T-helper 1 cell treated with Interleukin-12 subunit alpha and Interleukin-12 subunit beta and Interleukin-4 antibody, amounts not matched to agents 30 ng/mL and 1 ng/mL, for 36 hours (primary cell): ENCODE results near the gene CYB561D2. TPM values are rescaled to one million over a fixed set of nuclear protein-coding genes. Genes with fewer than 3 reads are reported as not detected.

Experiments used
- intact Hi-C: fragments of 100-400 bp; cut with micrococcal nuclease; formaldehyde crosslinking; loops from one replicate; pipeline ENCODE4 v1.15.1; 2024
- total RNA-seq: library from RNA; stranded (reverse); gene quantifications from 2 replicates; pipeline ENCODE4 v1.2.3, GENCODE V29; 2022

CYB561D2 gene
- total RNA-seq, 1 donor from 2014 or later: 45.6 TPM

GRCh38 chr3:50323092-50323600 is 27.5 kb upstream of the CYB561D2 start:
- intact Hi-C loops: loop anchor here (5.0 to 10.0 kb wide), 2 partner anchors 131 to 908 kb away; partner anchors contain the start of genes GNAT1, RHOA and TCTA

- intact Hi-C loops: loop anchor here (1.0 to 10.0 kb wide), 3 partner anchors 49 to 909 kb away; partner anchors contain the start of genes GNAT1, RHOA and TCTA
Measured at GRCh38 chr3:50323614-50324199, 27.0 kb upstream of the CYB561D2 start.

GRCh38 chr3:50324351-50325112 is 26.1 kb upstream of the CYB561D2 start:
- intact Hi-C loops: loop anchor here (1.0 to 10.0 kb wide), 3 partner anchors 50 to 910 kb away; partner anchors contain the start of genes GNAT1, RHOA and TCTA

- intact Hi-C loops: loop anchor here (10.0 kb wide), 1 partner anchor 910 kb away; the partner anchor contains the start of genes RHOA and TCTA
Measured at GRCh38 chr3:50325113-50325480, 25.6 kb upstream of the CYB561D2 start.

- intact Hi-C loops: loop anchor here (10.0 kb wide), 1 partner anchor 911 kb away; the partner anchor contains the start of genes RHOA and TCTA
Measured at GRCh38 chr3:50325497-50326181, 25.0 kb upstream of the CYB561D2 start.

GRCh38 chr3:50326182-50326541 is 24.5 kb upstream of the CYB561D2 start:
- intact Hi-C loops: loop anchor here (10.0 kb wide), 1 partner anchor 911 kb away; the partner anchor contains the start of genes RHOA and TCTA

- intact Hi-C loops: loop anchor here (10.0 kb wide), 1 partner anchor 912 kb away; the partner anchor contains the start of genes RHOA and TCTA
Measured at GRCh38 chr3:50327129-50327528, 23.5 kb upstream of the CYB561D2 start.

- intact Hi-C loops: loop anchor here (1.0 to 10.0 kb wide), 7 partner anchors 9 to 913 kb away; partner anchors contain the start of genes APEH, CYB561D2, HYAL3 and IFRD2
Measured at GRCh38 chr3:50327943-50328691, 22.5 kb upstream of the CYB561D2 start, which contains the start of gene TUSC2. TUSC2 (minus strand) TSS chr3:50328223; CDS start chr3:50328099, 124 bp downstream.

GRCh38 chr3:50330330-50330729 is 20.3 kb upstream of the CYB561D2 start:
- intact Hi-C loops: no loop called here

GRCh38 chr3:50331364-50331907 is 19.2 kb upstream of the CYB561D2 start:
- intact Hi-C loops: no loop called here

GRCh38 chr3:50333744-50334328 is 16.8 kb upstream of the CYB561D2 start:
- intact Hi-C loops: no loop called here

GRCh38 chr3:50334339-50335075 is 16.2 kb upstream of the CYB561D2 start:
- intact Hi-C loops: loop anchor here (5.0 kb wide), 1 partner anchor 1163 kb away; no protein-coding TSS in a partner anchor

- intact Hi-C loops: loop anchor here (1.0 to 5.0 kb wide), 10 partner anchors 8 to 1161 kb away; partner anchors contain the start of genes CYB561D2, HYAL3, IFRD2 and MAPKAPK3
Measured at GRCh38 chr3:50336452-50337174, 14.0 kb upstream of the CYB561D2 start.

GRCh38 chr3:50337175-50337861 is 13.3 kb upstream of the CYB561D2 start:
- intact Hi-C loops: loop anchor here (1.0 to 5.0 kb wide), 10 partner anchors 9 to 1160 kb away; partner anchors contain the start of genes CYB561D2, HYAL3, IFRD2 and MAPKAPK3

GRCh38 chr3:50338965-50339364 is 11.7 kb upstream of the CYB561D2 start:
- intact Hi-C loops: loop anchor here (2.0 to 5.0 kb wide), 2 partner anchors 1046 to 1158 kb away; partner anchors contain the start of gene MANF

GRCh38 chr3:50339485-50340146 is 11.0 kb upstream of the CYB561D2 start:
- intact Hi-C loops: loop anchor here (2.0 to 5.0 kb wide), 2 partner anchors 1045 to 1158 kb away; partner anchors contain the start of gene MANF

- intact Hi-C loops: no loop called here
Measured at GRCh38 chr3:50340147-50340447, 10.6 kb upstream of the CYB561D2 start.
